NOMO-1 treated with DMSO at 0.1 percent for 48 hours (cell line): ENCODE measurements around the gene TMEM176A.
A peak's percentile ranks its signal among the peaks of the same experiment; 100 is the strongest.

ENCODE experiments used
- DNase-seq: peaks from one replicate; lab custom pipeline; 2025; ENCODE audit not compliant: unreplicated experiment; lab: John Stamatoyannopoulos, UW

TMEM176A gene

DNA sequence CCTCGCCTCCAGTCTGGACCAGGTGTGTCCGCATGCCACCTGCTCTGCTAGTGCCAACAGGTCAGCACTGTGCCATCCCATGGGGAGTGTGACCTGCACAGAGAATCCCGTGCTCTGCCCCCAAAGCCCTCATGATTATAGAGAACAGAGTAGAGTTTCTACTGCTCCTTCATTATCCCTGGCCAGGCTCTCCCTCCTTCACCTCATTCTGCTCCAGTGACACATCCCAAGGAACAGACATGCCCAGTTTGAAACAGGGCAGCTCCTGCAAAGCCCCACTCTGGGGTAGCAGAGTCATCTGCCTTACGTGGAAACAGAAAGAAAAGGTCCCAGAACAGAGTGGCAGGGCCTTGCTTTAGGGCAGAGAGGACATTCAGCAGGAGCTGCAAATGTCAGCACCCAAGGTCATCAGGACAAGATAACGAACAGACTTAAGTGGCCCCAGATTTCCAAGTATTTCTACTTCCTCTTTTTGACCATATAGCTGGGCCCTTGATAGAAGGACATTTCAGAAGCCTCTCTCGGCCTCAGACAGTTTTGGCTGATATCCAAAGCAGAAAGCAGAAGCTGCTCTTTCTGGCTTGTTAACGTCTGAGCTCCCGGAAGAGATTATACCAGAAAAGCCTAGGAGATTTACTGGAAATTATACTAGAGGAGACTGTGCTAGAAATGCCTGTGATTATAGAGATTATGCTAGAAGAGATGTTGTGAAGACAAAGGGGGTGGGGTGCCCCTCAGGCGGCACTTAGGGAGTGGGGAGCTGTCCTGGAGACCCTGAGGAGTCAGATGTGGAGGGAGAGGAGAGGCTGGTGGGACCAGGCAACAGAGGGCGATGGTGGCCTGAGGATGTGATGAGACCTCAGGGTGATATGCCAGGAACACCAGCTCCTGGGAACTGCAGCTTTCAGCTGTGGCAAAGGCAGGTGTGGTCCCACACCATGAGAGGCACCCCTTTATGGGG, 13.0 kb upstream of the TMEM176A start:
- peak; percentile 75 for DNase-seq

- DNase-seq, result no peak
Measured at GRCh38 chr7:150788474-150789269, 11.9 kb upstream of the TMEM176A start.

- DNase-seq, result no peak
Measured at GRCh38 chr7:150790416-150791075, 10.0 kb upstream of the TMEM176A start.

DNA sequence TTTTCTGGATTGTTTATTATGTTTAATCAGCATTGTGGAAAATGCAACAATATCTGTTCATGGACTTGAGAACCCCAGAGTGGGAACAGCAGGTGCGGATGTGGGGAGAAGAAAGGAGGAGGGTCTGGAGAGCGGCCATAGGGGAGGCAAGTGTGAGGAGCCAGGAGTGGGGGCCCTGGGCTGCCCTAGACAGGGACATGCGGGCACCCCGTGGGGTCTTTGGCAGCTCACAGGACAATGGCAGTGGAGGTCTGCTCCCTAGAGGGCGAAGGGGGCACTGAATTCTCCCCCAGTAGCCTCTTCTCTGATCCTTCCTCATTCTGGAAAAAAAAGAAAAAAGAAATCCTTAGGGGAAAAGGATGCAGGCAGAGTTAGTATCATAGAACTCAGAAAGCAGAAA, 9.3 kb upstream of the TMEM176A start:
- DNase-seq, result no peak

DNA sequence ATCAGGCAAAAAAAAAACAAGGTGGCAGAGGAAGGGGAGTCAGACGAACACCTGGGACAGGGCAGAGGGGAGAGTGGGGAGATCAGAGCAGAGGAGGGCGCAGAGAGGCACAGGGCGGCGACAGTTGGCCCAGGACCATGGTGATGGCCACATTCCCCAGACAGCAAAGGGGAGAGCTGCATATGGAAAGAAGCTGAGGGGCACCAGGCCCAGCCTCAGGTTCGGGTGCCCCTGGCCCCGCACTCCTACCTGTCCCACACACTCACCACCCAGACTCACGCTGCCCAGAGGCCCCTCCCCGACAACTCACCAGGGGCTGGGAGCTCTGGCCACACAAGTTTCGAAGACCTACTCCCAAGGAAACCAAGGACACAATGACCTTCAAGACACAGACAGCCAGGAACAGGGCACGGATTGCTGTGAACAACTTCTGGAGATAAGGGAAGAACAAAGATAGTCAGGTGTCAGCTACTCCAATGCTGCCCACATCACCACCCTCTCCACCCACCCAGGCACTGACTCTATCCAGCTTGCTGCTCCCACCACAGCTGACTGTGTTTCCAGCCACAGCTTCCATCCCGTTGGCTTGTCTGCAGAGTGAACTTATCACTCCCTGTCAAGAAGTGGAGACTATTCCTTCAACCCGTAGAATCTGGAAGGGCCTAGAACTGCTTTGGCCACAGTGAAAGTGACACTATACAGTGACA, 8.7 kb upstream of the TMEM176A start:
- no peak for DNase-seq

DNA sequence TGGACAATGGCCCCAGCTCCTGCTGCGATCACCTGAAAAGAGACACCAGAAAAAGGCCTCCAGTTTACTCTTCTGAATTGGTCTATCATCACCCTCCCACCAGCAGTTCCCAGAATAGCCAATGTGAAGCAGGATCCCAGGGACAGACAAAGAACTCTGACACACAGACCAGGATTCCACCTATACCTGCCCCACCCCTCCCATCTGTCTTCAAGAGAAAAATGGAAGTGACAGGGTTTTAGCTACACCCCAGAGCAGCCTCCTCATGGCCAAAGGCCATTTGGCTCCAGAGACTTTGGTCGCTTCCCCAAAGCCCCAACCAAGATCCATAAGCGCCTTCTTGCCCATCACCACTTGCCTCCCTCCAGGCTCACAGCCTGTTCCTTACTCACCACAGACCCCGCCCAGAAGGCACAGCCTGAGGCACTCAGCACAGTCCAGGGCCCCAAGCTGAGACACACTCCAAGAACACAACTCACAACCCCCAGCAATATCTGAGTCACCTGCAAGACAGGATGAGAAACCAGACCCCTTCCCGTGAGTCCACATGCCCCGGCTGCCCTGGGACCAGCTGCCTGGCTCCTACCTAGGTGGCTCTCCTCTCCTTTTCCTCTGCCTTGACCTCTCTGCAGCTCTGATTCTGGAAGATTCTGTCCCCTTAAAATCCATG, 6.9 kb upstream of the TMEM176A start:
- DNase-seq, result no peak

- no peak for DNase-seq
Measured at GRCh38 chr7:150797661-150798060, 2.9 kb upstream of the TMEM176A start.

- no peak for DNase-seq
Measured at GRCh38 chr7:150799156-150799555, 1.4 kb upstream of the TMEM176A start.

GRCh38 chr7:150799741-150800580, 608 bp upstream of the TMEM176A start, which contains the start of gene TMEM176B:
TMEM176B (minus strand) TSS chr7:150800364; CDS start chr7:150796569, 3,795 bp downstream.
- DNase-seq, result no peak

DNA sequence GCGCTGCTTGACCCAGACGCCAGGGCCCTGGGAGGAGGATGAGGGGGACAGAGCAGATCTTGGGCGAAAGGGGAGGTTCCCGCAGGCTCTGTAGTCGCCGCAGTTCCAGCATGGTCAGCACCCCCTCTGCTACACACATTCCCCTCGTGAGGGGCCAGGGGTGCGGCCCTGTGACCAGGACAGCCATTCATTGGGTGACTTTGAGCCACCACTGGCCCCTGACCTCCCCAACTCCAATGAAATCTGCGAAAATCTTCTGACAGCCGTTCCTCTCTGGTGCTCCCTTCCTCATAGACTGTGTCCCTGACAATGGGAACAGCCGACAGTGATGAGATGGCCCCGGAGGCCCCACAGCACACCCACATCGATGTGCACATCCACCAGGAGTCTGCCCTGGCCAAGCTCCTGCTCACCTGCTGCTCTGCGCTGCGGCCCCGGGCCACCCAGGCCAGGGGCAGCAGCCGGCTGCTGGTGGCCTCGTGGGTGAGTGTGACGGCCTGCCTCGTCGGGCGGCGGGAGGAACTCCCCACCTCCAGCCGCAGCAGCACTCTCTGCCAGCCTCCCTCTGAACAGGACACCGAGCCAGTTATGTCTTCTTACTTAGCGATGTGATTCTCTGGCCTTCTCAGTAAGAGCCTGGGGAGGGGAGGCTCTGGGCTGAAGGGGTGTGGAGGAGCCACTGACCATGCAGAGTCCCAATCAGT, 825 bp downstream of the TMEM176A start:
- no peak for DNase-seq

DNA sequence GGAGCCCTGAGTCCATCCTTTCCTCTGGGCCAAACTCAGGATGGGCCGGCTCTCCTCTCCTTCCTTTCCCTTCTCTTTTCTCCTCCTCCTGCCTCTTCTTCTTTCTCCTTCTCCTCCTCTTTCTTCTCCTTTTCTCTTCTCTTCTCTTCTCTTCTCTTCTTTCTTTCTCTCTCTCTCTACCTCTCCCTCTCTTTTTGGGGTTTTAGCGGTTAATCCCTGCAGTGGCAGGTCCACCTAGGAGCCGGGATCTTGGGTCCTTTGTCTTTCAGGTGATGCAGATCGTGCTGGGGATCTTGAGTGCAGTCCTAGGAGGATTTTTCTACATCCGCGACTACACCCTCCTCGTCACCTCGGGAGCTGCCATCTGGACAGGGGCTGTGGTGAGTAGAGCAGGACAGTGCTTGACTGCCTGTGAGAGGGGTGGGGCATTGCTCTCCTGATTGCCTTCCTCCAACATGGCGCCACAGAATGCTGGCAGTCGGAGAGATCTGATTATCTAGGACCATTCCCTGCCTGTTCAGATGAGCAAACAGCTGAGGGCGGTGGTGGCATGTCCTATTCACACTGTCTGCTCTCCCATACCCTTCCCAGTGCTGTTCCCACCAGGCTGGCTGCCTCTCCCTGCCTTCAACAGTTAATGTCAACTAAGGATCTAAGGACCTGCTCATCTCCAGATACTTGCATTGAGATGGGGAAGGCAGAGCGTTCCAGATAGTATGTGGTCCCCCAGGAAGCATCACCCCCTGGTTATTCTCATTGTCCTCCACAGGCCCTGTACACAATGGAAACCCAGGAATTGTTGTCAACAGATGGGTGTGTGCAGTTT, 1.6 kb downstream of the TMEM176A start:
- DNase-seq, result no peak

DNA sequence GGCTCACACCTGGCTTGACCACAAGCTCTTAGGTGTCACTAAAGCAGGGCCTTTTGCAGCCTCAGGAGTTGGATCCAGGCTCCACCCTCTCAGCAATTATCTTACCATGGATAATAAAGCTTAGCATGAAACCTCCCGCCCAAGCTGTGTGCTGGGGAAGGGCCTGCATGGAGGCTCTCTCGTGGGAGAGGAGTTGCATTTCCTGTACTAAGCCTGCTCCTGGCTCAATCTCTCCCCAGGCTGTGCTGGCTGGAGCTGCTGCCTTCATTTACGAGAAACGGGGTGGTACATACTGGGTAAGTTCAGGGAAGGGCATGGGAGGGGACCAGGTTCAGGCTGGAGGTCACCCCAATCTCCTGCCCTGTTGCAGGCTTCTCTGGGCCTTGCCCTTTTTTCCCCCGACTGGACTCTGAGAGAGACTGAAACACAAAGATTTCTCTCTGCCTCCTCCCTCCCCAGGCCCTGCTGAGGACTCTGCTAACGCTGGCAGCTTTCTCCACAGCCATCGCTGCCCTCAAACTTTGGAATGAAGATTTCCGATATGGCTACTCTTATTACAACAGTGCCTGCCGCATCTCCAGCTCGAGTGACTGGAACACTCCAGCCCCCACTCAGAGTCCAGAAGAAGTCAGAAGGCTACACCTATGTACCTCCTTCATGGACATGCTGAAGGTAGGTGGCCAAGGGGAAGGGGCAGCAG, 2.7 kb downstream of the TMEM176A start:
- no peak for DNase-seq

- no peak for DNase-seq
Measured at GRCh38 chr7:150804802-150805201, 4.2 kb downstream of the TMEM176A start.

DNA sequence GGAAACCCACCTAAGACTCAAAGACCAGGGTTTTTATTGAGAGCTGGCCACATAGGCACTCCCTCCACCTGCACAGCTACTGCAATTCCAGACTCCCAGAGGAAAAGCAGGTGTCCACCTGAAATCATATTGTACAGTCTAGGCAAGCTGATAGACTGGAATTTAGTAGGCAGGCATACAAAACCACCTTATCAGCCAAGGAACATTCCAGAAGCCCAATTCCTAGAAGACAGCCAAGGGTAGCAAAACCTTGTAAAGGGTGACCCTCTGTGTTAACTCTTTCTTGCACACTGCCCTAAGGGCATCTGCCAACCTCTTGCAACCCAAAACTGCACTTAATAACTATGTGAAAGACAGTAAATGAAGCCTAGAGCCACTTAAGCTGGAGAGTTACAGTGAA, 5.3 kb downstream of the TMEM176A start:
- DNase-seq, result no peak

GRCh38 chr7:150806454-150806853, 5.9 kb downstream of the TMEM176A start:
- no peak for DNase-seq

DNA sequence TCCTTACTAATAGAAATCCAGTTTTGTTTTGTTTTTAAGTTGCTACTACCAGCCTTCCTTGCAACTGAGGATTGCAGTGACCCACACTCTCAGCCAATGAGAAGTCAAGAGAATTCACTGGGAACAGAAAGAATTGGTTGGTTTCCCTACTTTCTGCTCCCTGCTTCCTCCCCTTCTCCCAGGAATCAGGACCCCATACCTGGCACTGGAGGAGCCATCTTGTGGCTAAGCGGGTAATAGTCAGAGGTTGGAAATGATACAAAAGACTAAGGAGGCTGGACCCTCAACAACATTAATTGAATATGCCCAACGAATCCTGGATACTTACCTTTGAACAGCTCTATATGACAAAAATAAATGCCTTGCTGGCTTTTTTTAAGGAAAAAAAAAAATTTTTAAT, 6.3 kb downstream of the TMEM176A start:
- DNase-seq, result no peak
